RCC 7860 (cell line): Measurements from ENCODE around the gene LMTK2.
"Not testable (repeated sequence)": the region's sequence is repeated elsewhere in the genome, so short reads cannot be mapped to it uniquely, and the experiment has no call there.

Experiments
- DNase-seq: peaks from one replicate; pipeline ENCODE4 v3.0.0-alpha.2; 2015; ENCODE audit warnings: low spot score
- FAIRE-seq: peaks from 2 replicates; lab custom pipeline; 2012; peaks lifted over from hg19 to GRCh38; lab: Jason Lieb, UNC

Gene LMTK2

GRCh38 chr7:98215561-98216495, 109.2 kb downstream of the LMTK2 start:
- DNase-seq, result no peak
- no peak for FAIRE-seq

GRCh38 chr7:98216941-98217622, 110.4 kb downstream of the LMTK2 start:
- no peak for FAIRE-seq
- no peak for DNase-seq

- no peak for FAIRE-seq
- no peak for DNase-seq
Measured at GRCh38 chr7:98217623-98218582, 111.2 kb downstream of the LMTK2 start.

- not testable (repeated sequence) for DNase-seq, FAIRE-seq
Measured at GRCh38 chr7:98219382-98219781, 112.7 kb downstream of the LMTK2 start.

- FAIRE-seq (no peak), DNase-seq (no peak)
Measured at GRCh38 chr7:98221611-98222532, 115.2 kb downstream of the LMTK2 start.

GRCh38 chr7:98222533-98223195, 116.0 kb downstream of the LMTK2 start:
- no peak for DNase-seq
- no peak for FAIRE-seq

GRCh38 chr7:98223351-98223897, 116.8 kb downstream of the LMTK2 start:
- FAIRE-seq (no peak), DNase-seq (no peak)

GRCh38 chr7:98223898-98224700, 117.4 kb downstream of the LMTK2 start:
- FAIRE-seq (no peak), DNase-seq (no peak)

- DNase-seq (no peak), FAIRE-seq (no peak)
Measured at GRCh38 chr7:98224701-98225181, 118.1 kb downstream of the LMTK2 start.

GRCh38 chr7:98225913-98226614, 119.4 kb downstream of the LMTK2 start:
- no peak for DNase-seq

GRCh38 chr7:98227939-98228338, 121.3 kb downstream of the LMTK2 start:
- no peak for DNase-seq
- no peak for FAIRE-seq

More at GRCh38 chr7:98225913-98226614, 119.4 kb downstream of the LMTK2 start:
- FAIRE-seq, result no peak

GRCh38 chr7:98228801-98229200, 122.1 kb downstream of the LMTK2 start:
- no peak for FAIRE-seq
- DNase-seq, result no peak

GRCh38 chr7:98229441-98229840, 122.8 kb downstream of the LMTK2 start:
- DNase-seq (no peak), FAIRE-seq (no peak)

GRCh38 chr7:98229991-98230745, 123.5 kb downstream of the LMTK2 start:
- FAIRE-seq (no peak), DNase-seq (no peak)

GRCh38 chr7:98230746-98231471, 124.2 kb downstream of the LMTK2 start:
- no peak for DNase-seq
- FAIRE-seq, result no peak
